CD4-positive, CD25-positive, alpha-beta regulatory T cell (primary cell): ENCODE measurements around the gene ZNF385A. TPM values are rescaled to one million over a fixed set of nuclear protein-coding genes. Genes with fewer than 3 reads are reported as not detected.
A peak's percentile ranks its signal among the peaks of the same experiment; 100 is the strongest.

ENCODE experiments used
- ATAC-seq, 2 donors: fragments of 150-1000 bp; cut with Tn5 transposase; one replicate each; pipeline ENCODE4 v1.10.0; 2021; ENCODE audit warnings: low read depth in 2 of 2, moderate number of reproducible peaks in 2 of 2, moderate library complexity in 1 of 2
- DNase-seq, 3 donors: peaks; one replicate each; pipeline versions ENCODE4 v3.0.0 to v3.0.0-alpha.2; 2012 to 2022; ENCODE audit warnings: mixed read lengths in 1 of 3
- H3K27ac ChIP-seq: one replicate; pipeline ENCODE4 v1.7.0; 2013; ENCODE audit warnings: mild to moderate bottlenecking, low read length; ENCODE audit not compliant: insufficient read depth, poor library complexity, severe bottlenecking
- H3K27me3 ChIP-seq: one replicate; pipeline ENCODE4 v1.7.0; 2013; ENCODE audit warnings: low read length; ENCODE audit not compliant: control insufficient read depth, insufficient read depth
- H3K36me3 ChIP-seq: one replicate; pipeline ENCODE4 v1.7.0; 2013; ENCODE audit warnings: mild to moderate bottlenecking, low read length, moderate library complexity; ENCODE audit not compliant: control insufficient read depth, insufficient read depth
- H3K4me1 ChIP-seq: 2 replicates; pipeline ENCODE4 v1.7.0; 2013; ENCODE audit warnings: mild to moderate bottlenecking, low read length; ENCODE audit not compliant: insufficient read depth, control insufficient read depth, poor library complexity, severe bottlenecking
- H3K4me3 ChIP-seq: one replicate; pipeline ENCODE4 v1.7.0; 2013; ENCODE audit warnings: low read depth, mild to moderate bottlenecking, low read length, moderate library complexity
- H3K9me3 ChIP-seq, 2 experiments: 1 replicate in 1 of 2; 2 replicates in 1 of 2; pipeline ENCODE4 v1.7.0; 2013; ENCODE audit warnings: low read length in 2 of 2, mild to moderate bottlenecking in 1 of 2, moderate library complexity in 1 of 2; ENCODE audit not compliant: control insufficient read depth in 2 of 2
- H3K27ac Mint-ChIP-seq, 3 donors: one replicate each; pipeline ENCODE4 v1.8.0; 2020 to 2022; ENCODE audit warnings: mild to moderate bottlenecking in 3 of 3, mixed read lengths in 3 of 3, moderate library complexity in 2 of 3
- H3K27me3 Mint-ChIP-seq: one replicate; pipeline ENCODE4 v1.8.0; 2022; ENCODE audit warnings: mild to moderate bottlenecking, mixed read lengths
- H3K36me3 Mint-ChIP-seq: one replicate; pipeline ENCODE4 v1.8.0; 2020; ENCODE audit warnings: mixed read lengths
- H3K4me1 Mint-ChIP-seq, 4 donors: one replicate each; pipeline ENCODE4 v1.8.0; 2020 to 2022; ENCODE audit warnings: mixed read lengths in 4 of 4, mild to moderate bottlenecking in 1 of 4
- H3K4me3 Mint-ChIP-seq, 4 donors: one replicate each; pipeline ENCODE4 v1.8.0; 2020 to 2022; ENCODE audit warnings: mild to moderate bottlenecking in 4 of 4, mixed read lengths in 4 of 4, moderate library complexity in 3 of 4
- H3K9me3 Mint-ChIP-seq, 7 donors: one replicate each; pipeline ENCODE4 v1.8.0; 2020 to 2022; ENCODE audit warnings: mixed read lengths in 7 of 7, mild to moderate bottlenecking in 3 of 7, moderate library complexity in 2 of 7
- polyA plus RNA-seq, 4 donors: library from polyadenylated mRNA; unstranded; fragments of 300-500 nt; fragmentation: Illumina TruSeq; gene quantifications; one replicate each; pipeline ENCODE4 v1.2.3, GENCODE V29; 2021
- total RNA-seq: library from RNA; stranded (reverse); gene quantifications from one replicate; pipeline ENCODE4 v1.2.3, GENCODE V29; 2022

ZNF385A gene
- total and polyA plus RNA-seq, 5 donors from 2014 or later = 0.14 to 0.86 (median 0.17) TPM; not detected in 2

GRCh38 chr12:54419088-54419887 lies 34.8 kb upstream of the ZNF385A start, which contains the start of gene ITGA5:
TSS of gene ITGA5 (minus strand) at chr12:54419266. CDS start at chr12:54419198, 68 bp downstream.
- peaks cover 58% of the 10 kb centered on the region for H3K4me1 ChIP-seq
- peak within 1 kb of the TSS; percentile 92 for H3K4me3 ChIP-seq
- H3K4me1 Mint-ChIP-seq = peaks cover 0 to 76% (median 26%) of the 10 kb centered on the region in 4 donors
- H3K9me3 Mint-ChIP-seq = no peaks in the 10 kb centered on the region
- peaks cover 29% of the 10 kb centered on the region for H3K27me3 Mint-ChIP-seq
- peak in 1 of 3 donors; percentile 40 for DNase-seq
- H3K27ac Mint-ChIP-seq = peak within 1 kb of the TSS; percentile 88 to 97 (median 96)
- no peaks in the 10 kb centered on the region for H3K36me3 ChIP-seq
- ATAC-seq = peak; percentile 17 to 27
- no peaks in the 10 kb centered on the region for H3K9me3 ChIP-seq
- H3K36me3 Mint-ChIP-seq = no peaks in the 10 kb centered on the region
- no peaks in the 10 kb centered on the region for H3K27me3 ChIP-seq
- peak within 1 kb of the TSS; percentile 86 to 93 (median 91) for H3K4me3 Mint-ChIP-seq
- H3K27ac ChIP-seq = peak within 1 kb of the TSS; percentile 88

GRCh38 chr12:54418441-54419087 lies 34.0 kb upstream of the ZNF385A start:
- Histone ChIP-seq H3K4me1 (peaks cover 65% of the 10 kb centered on the region), H3K27me3 (no peaks in the 10 kb centered on the region), H3K27ac (peak overlapping the region; percentile 88), H3K9me3 (no peaks in the 10 kb centered on the region), H3K36me3 (no peaks in the 10 kb centered on the region), H3K4me3 (peak overlapping the region; percentile 92)
- DNase-seq (no peak), ATAC-seq (no peak)
- Mint-ChIP-seq H3K27ac (peak overlapping the region; percentile 88 to 97 (median 96)), H3K4me1 (peaks cover 0 to 84% (median 31%) of the 10 kb centered on the region in 4 donors), H3K4me3 (peak overlapping the region; percentile 86 to 93 (median 91)), H3K36me3 (no peaks in the 10 kb centered on the region), H3K9me3 (no peaks in the 10 kb centered on the region), H3K27me3 (peaks cover 29% of the 10 kb centered on the region)

- Histone ChIP-seq H3K4me1 (peaks cover 72% of the 10 kb centered on the region), H3K36me3 (no peaks in the 10 kb centered on the region), H3K27ac (peak overlapping the region; percentile 88), H3K9me3 (no peaks in the 10 kb centered on the region), H3K27me3 (no peaks in the 10 kb centered on the region), H3K4me3 (peak overlapping the region; percentile 92)
- Mint-ChIP-seq H3K36me3 (peaks cover 2% of the 10 kb centered on the region), H3K4me1 (peaks cover 2 to 85% (median 36%) of the 10 kb centered on the region in 4 donors), H3K27ac (peak overlapping the region; percentile 88 to 97 (median 96)), H3K4me3 (peak overlapping the region; percentile 86 to 93 (median 91)), H3K27me3 (peaks cover 22% of the 10 kb centered on the region), H3K9me3 (no peaks in the 10 kb centered on the region)
- DNase-seq = peak in 1 of 3 donors; percentile 37
- ATAC-seq = no peak
Observed at GRCh38 chr12:54417712-54418440, 33.3 kb upstream of the ZNF385A start.

- Histone ChIP-seq H3K4me1 (peaks cover 81% of the 10 kb centered on the region), H3K9me3 (no peaks in the 10 kb centered on the region), H3K27me3 (no peaks in the 10 kb centered on the region), H3K27ac (peak overlapping the region; percentile 88), H3K36me3 (no peaks in the 10 kb centered on the region), H3K4me3 (peak overlapping the region; percentile 92)
- DNase-seq (peak in 1 of 3 donors; percentile 34), ATAC-seq (no peak)
- H3K36me3 Mint-ChIP-seq = peaks cover 5% of the 10 kb centered on the region
- peaks cover 13% of the 10 kb centered on the region for H3K27me3 Mint-ChIP-seq
- peaks cover 6 to 88% (median 41%) of the 10 kb centered on the region in 4 donors for H3K4me1 Mint-ChIP-seq
- no peaks in the 10 kb centered on the region for H3K9me3 Mint-ChIP-seq
- peak overlapping the region; percentile 86 to 93 (median 91) for H3K4me3 Mint-ChIP-seq
- H3K27ac Mint-ChIP-seq = peak overlapping the region; percentile 88 to 97 (median 96)
Observed at GRCh38 chr12:54416687-54417603, 32.4 kb upstream of the ZNF385A start.

- Histone ChIP-seq H3K4me3 (peak overlapping the region; percentile 26), H3K4me1 (peaks cover 87% of the 10 kb centered on the region), H3K27ac (peak overlapping the region; percentile 88), H3K36me3 (no peaks in the 10 kb centered on the region), H3K9me3 (no peaks in the 10 kb centered on the region), H3K27me3 (no peaks in the 10 kb centered on the region)
- Mint-ChIP-seq H3K4me3 (peak overlapping the region; percentile 63 to 93 (median 90)), H3K27me3 (no peaks in the 10 kb centered on the region), H3K27ac (peak overlapping the region; percentile 88 to 97 (median 96)), H3K4me1 (peaks cover 11 to 89% (median 44%) of the 10 kb centered on the region in 4 donors), H3K36me3 (peaks cover 8% of the 10 kb centered on the region), H3K9me3 (no peaks in the 10 kb centered on the region)
- ATAC-seq (no peak), DNase-seq (no peak)
Observed at GRCh38 chr12:54415221-54415929, 30.8 kb upstream of the ZNF385A start.

- Histone ChIP-seq H3K9me3 (no peaks in the 10 kb centered on the region), H3K27ac (peak overlapping the region; percentile 87), H3K4me1 (peaks cover 75% of the 10 kb centered on the region), H3K36me3 (peaks cover 11% of the 10 kb centered on the region), H3K4me3 (peak overlapping the region; percentile 82), H3K27me3 (no peaks in the 10 kb centered on the region)
- peak; percentile 84 to 85 for ATAC-seq
- Mint-ChIP-seq H3K27me3 (no peaks in the 10 kb centered on the region), H3K4me1 (peaks cover 11 to 85% (median 41%) of the 10 kb centered on the region in 4 donors), H3K4me3 (peak overlapping the region; percentile 70 to 83 (median 76)), H3K36me3 (peaks cover 12% of the 10 kb centered on the region), H3K9me3 (no peaks in the 10 kb centered on the region), H3K27ac (peak overlapping the region; percentile 96 to 100 (median 96))
- peak; percentile 72 to 89 (median 77) for DNase-seq
Observed at GRCh38 chr12:54413284-54414190, 29.0 kb upstream of the ZNF385A start.
